ENCODE results near the gene TPD52L2.

GRCh38 chr20:63926298-63926697 lies 61.2 kb downstream of the TPD52L2 start:
- TF ChIP-seq POLR2A (IDR thresholded peaks at IDR 0.05; ENCODE audit: low read length) = no peak
- TF ChIP-seq CTCF (IDR thresholded peaks at IDR 0.05) = no peak
- no peak for TF ChIP-seq PHF8 (IDR thresholded peaks at IDR 0.05; ENCODE audit: borderline replicate concordance, low read depth)

Data from A549 (cell line).